ENCODE data around the gene RPTN. TPM values are rescaled to one million over a fixed set of nuclear protein-coding genes. Genes with fewer than 3 reads are reported as not detected.

Gene RPTN
- total RNA-seq, 1 experiment from 2014 or later = not detected

- H3K27ac ChIP-seq = no peak overlapping the region
- peaks cover 8% of the 10 kb centered on the region for H3K4me1 ChIP-seq (replicated peaks)
- H3K36me3 ChIP-seq = no peaks in the 10 kb centered on the region
- no peak for DNase-seq (ENCODE audit: low read depth in 1 of 2, low spot score in 2 of 2)
- H3K9me3 ChIP-seq (replicated peaks) = no peaks in the 10 kb centered on the region
- no peaks in the 10 kb centered on the region for H3K27me3 ChIP-seq (replicated peaks)
- H3K4me3 ChIP-seq = no peak overlapping the region
Measured at GRCh38 chr1:152182431-152182830, 23.4 kb upstream of the RPTN start.

- Histone ChIP-seq H3K36me3 (no peaks in the 10 kb centered on the region), H3K4me1 (replicated peaks) (peaks cover 8% of the 10 kb centered on the region), H3K27me3 (replicated peaks) (no peaks in the 10 kb centered on the region), H3K4me3 (no peak overlapping the region), H3K9me3 (replicated peaks) (no peaks in the 10 kb centered on the region), H3K27ac (no peak overlapping the region)
- no peak for DNase-seq (ENCODE audit: low read depth in 1 of 2, low spot score in 2 of 2)
Measured at GRCh38 chr1:152179566-152179965, 20.5 kb upstream of the RPTN start.

- Histone ChIP-seq H3K36me3 (no peaks in the 10 kb centered on the region), H3K9me3 (replicated peaks) (no peaks in the 10 kb centered on the region), H3K27me3 (replicated peaks) (no peaks in the 10 kb centered on the region), H3K27ac (no peak overlapping the region), H3K4me3 (no peak overlapping the region), H3K4me1 (replicated peaks) (no peaks in the 10 kb centered on the region; the same call in 1 of the 2 replicates)
- no peak for DNase-seq (ENCODE audit: low read depth in 1 of 2, low spot score in 2 of 2)
Measured at GRCh38 chr1:152170287-152170905, 11.4 kb upstream of the RPTN start.

GRCh38 chr1:152169366-152170025, 10.5 kb upstream of the RPTN start:
- Histone ChIP-seq H3K9me3 (replicated peaks) (no peaks in the 10 kb centered on the region), H3K36me3 (no peaks in the 10 kb centered on the region), H3K27me3 (replicated peaks) (no peaks in the 10 kb centered on the region), H3K27ac (no peak overlapping the region), H3K4me3 (no peak overlapping the region), H3K4me1 (replicated peaks) (no peaks in the 10 kb centered on the region; the same call in 1 of the 2 replicates)
- DNase-seq (ENCODE audit: low read depth in 1 of 2, low spot score in 2 of 2) = no peak

DNA sequence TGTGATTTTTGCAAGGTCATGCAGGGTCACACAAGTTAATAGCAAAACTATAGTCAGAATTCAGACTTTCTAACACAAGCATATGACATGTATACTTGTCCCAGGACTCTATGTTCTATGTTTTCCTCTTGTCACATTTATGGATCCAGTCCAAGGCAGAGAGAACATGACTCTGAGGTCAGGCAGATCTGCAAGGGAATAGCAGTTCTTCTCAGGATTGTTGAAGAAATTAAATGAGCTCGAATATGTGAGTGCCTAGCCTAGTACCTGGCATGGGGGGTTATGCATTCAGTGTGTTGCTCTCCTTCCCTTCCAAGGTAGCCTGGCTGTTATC, 9.5 kb upstream of the RPTN start:
- Histone ChIP-seq H3K4me3 (no peak overlapping the region), H3K4me1 (replicated peaks) (no peaks in the 10 kb centered on the region; the same call in 1 of the 2 replicates), H3K9me3 (replicated peaks) (no peaks in the 10 kb centered on the region), H3K36me3 (no peaks in the 10 kb centered on the region), H3K27ac (no peak overlapping the region), H3K27me3 (replicated peaks) (no peaks in the 10 kb centered on the region)
- DNase-seq (ENCODE audit: low read depth in 1 of 2, low spot score in 2 of 2) = no peak

DNA sequence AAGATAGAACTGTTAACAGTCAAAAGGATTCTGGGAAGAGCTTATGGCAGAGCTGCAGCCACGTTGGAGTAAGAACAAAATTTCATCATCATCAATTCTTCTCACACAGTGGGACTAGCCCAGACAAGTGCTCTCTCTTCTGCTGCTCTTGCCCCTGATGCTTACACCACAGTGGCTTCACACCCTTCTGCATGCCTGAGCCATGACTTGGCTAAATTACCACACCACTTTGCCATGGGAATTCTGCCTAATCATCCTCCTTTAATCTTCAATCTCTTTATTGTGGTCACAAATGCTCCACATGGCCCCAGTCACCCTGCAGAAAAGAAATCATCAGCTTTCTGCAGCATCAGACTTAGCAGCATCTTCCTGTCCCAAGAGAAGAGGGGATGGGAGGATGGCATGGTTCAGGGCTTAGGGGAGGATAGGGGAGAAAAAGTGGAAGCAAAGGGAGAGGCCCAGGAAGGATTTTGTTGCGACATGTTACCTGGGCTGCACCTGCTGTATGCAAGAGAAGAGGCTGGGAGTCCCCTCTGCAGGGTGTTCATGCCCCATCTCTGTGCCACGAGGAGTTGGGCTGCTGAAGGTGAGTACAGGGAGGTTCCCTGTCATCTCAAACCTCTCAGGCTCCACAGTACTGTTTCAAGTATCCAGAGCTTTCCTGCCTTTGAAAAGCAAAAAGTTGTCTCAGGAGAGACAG, 9.0 kb upstream of the RPTN start:
- DNase-seq (ENCODE audit: low read depth in 1 of 2, low spot score in 2 of 2) = peak in 1 of 2 experiments; percentile 14
- Histone ChIP-seq H3K27ac (no peak overlapping the region), H3K9me3 (replicated peaks) (no peaks in the 10 kb centered on the region), H3K36me3 (no peaks in the 10 kb centered on the region), H3K4me1 (replicated peaks) (no peaks in the 10 kb centered on the region; the same call in 1 of the 2 replicates), H3K4me3 (no peak overlapping the region), H3K27me3 (replicated peaks) (no peaks in the 10 kb centered on the region)

GRCh38 chr1:152166966-152167365, 7.9 kb upstream of the RPTN start:
- H3K4me1 ChIP-seq (replicated peaks) = peaks cover 4% of the 10 kb centered on the region; the same call in 1 of the 2 replicates
- no peaks in the 10 kb centered on the region for H3K27me3 ChIP-seq (replicated peaks)
- no peak overlapping the region for H3K4me3 ChIP-seq
- no peaks in the 10 kb centered on the region for H3K9me3 ChIP-seq (replicated peaks)
- H3K36me3 ChIP-seq = no peaks in the 10 kb centered on the region
- no peak overlapping the region for H3K27ac ChIP-seq
- no peak for DNase-seq (ENCODE audit: low read depth in 1 of 2, low spot score in 2 of 2)

GRCh38 chr1:152165286-152166077, 6.5 kb upstream of the RPTN start:
- no peaks in the 10 kb centered on the region for H3K27me3 ChIP-seq (replicated peaks)
- H3K4me1 ChIP-seq (replicated peaks) = peaks cover 4% of the 10 kb centered on the region; the same call in 1 of the 2 replicates
- DNase-seq (ENCODE audit: low read depth in 1 of 2, low spot score in 2 of 2) = no peak
- no peaks in the 10 kb centered on the region for H3K36me3 ChIP-seq
- no peak overlapping the region for H3K4me3 ChIP-seq
- no peaks in the 10 kb centered on the region for H3K9me3 ChIP-seq (replicated peaks)
- no peak overlapping the region for H3K27ac ChIP-seq

GRCh38 chr1:152164517-152165136, 5.6 kb upstream of the RPTN start:
- H3K36me3 ChIP-seq = no peaks in the 10 kb centered on the region
- H3K27me3 ChIP-seq (replicated peaks) = no peaks in the 10 kb centered on the region
- peaks cover 4% of the 10 kb centered on the region; the same call in 1 of the 2 replicates for H3K4me1 ChIP-seq (replicated peaks)
- H3K4me3 ChIP-seq = no peak overlapping the region
- no peaks in the 10 kb centered on the region for H3K9me3 ChIP-seq (replicated peaks)
- DNase-seq (ENCODE audit: low read depth in 1 of 2, low spot score in 2 of 2) = no peak
- no peak overlapping the region for H3K27ac ChIP-seq

DNA sequence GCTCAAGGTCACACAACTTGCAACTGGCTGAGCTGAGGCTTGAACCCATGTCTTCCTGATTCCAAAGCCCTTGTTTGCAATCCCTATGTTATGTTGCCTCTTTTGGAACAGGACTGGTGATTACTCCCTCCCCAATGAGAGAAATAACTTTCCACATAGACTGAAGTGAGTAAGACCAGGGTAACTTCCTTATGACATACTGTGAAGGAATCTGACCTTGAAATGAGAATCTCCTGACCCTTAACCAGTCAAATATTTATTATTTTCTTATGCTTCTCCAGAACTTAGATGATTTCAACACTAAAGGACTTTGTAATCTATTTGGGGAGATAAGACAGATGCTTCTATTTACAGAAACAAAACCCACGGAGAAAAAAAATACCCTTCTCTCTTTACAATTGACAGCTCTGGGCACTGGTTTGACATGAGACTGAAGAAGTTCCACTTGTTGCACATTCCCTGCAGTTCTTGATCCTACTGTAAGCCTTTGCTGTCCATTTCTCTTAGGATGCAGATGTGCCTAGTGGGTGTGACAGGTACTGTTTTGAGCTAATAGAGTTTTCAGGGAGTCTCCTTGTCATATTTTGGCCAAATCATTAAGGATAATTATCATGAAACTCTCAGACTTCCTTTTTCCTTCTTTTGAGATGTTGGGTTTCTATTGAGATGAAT, 3.9 kb upstream of the RPTN start:
- Histone ChIP-seq H3K36me3 (no peaks in the 10 kb centered on the region), H3K9me3 (replicated peaks) (no peaks in the 10 kb centered on the region), H3K27me3 (replicated peaks) (no peaks in the 10 kb centered on the region), H3K4me3 (no peak overlapping the region), H3K27ac (no peak overlapping the region), H3K4me1 (replicated peaks) (peaks cover 4% of the 10 kb centered on the region; the same call in 1 of the 2 replicates)
- no peak for DNase-seq (ENCODE audit: low read depth in 1 of 2, low spot score in 2 of 2)

DNA sequence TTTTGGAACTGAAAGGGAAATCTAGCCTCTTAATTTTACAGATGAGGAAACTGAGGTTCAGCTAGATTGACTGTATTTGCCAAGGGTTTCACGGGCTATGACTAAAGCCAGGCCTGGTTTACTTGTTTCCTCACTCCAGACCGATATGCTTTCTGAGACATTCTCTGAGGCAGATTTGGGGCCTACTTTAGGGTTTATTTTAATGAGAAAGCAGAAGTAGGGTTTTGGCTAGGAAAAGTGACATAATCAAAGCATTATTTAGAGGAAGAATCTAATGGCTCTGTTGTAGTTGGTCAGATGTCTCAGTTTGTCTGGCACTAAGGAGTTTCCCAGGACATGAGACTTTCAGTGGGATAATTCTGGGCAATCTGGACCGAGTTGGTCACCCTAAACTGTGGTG, 1.5 kb upstream of the RPTN start:
- no peak for DNase-seq (ENCODE audit: low read depth in 1 of 2, low spot score in 2 of 2)
- Histone ChIP-seq H3K4me1 (replicated peaks) (0 out of 2 replicates have a peak, but pooled peaks cover 4% of the 10 kb centered on the region), H3K4me3 (no peak overlapping the region), H3K27me3 (replicated peaks) (no peaks in the 10 kb centered on the region), H3K36me3 (no peaks in the 10 kb centered on the region), H3K27ac (no peak overlapping the region), H3K9me3 (replicated peaks) (no peaks in the 10 kb centered on the region)

DNA sequence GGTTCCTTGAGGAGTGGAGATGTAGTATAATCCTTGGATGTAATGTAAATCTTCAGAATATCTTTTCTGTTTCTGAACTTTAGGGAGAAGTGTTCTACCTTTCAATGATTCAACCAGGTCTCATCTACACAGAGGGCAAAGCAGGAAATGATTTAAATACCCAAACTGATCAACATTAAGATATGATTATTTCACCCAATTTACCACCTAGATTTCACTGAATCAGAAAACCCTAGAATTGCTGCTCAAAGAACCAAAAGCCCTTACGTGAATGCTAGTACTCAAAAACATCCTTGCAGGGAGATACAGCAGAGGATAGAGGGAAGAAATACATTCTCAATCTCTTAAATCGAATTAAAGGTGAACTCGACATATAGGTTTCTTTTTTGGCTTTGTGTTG, 5.0 kb downstream of the RPTN start:
- Histone ChIP-seq H3K27ac (no peak overlapping the region), H3K4me3 (no peak overlapping the region), H3K4me1 (replicated peaks) (no peaks in the 10 kb centered on the region), H3K36me3 (no peaks in the 10 kb centered on the region), H3K9me3 (replicated peaks) (no peaks in the 10 kb centered on the region), H3K27me3 (replicated peaks) (no peaks in the 10 kb centered on the region)
- DNase-seq (ENCODE audit: low read depth in 1 of 2, low spot score in 2 of 2) = no peak

DNA sequence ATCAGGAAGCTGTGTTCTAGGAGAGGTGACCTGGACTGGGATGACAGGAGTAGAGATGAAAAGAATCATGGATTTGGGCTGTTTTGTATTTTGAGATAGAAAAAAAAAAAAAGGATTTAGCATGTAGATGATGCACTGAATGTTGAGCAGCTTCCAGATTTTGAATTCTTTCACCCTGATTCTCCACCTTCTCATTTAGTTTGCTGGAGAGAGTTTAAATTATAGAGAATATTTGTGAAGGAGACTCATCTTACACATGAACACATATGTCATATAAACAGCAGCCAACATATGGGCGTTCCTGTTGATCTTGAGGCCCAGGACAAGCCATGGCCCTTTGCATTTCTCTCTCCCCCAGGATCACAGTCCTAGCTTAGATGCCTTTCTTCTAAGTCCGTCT, 7.4 kb downstream of the RPTN start:
- Histone ChIP-seq H3K27me3 (replicated peaks) (no peaks in the 10 kb centered on the region), H3K4me1 (replicated peaks) (no peaks in the 10 kb centered on the region)
- no peak for DNase-seq (ENCODE audit: low read depth in 1 of 2, low spot score in 2 of 2)

More for the DNA sequence above, 7.4 kb downstream of the RPTN start:
- Histone ChIP-seq H3K9me3 (replicated peaks) (peaks cover 4% of the 10 kb centered on the region; the same call in 1 of the 2 replicates), H3K27ac (no peak overlapping the region), H3K36me3 (no peaks in the 10 kb centered on the region), H3K4me3 (no peak overlapping the region)

Measured in SJSA1 (cell line).